Progenitor cell of endocrine pancreas (in vitro differentiated cells): ENCODE measurements around the gene RAB3IP. TPM values are rescaled to one million over a fixed set of nuclear protein-coding genes. Genes with fewer than 3 reads are reported as not detected.

Experiments used
- DNase-seq: peaks from one replicate; pipeline ENCODE4 v3.0.0; 2021; ENCODE audit warnings: low spot score; ENCODE audit not compliant: unreplicated experiment
- H3K27ac Mint-ChIP-seq: 2 replicates; pipeline ENCODE4 v1.8.0; 2021; ENCODE audit warnings: mild to moderate bottlenecking, moderate library complexity, mixed read lengths
- H3K27me3 Mint-ChIP-seq: 2 replicates; pipeline ENCODE4 v1.8.0; 2021; ENCODE audit warnings: mixed read lengths
- H3K36me3 Mint-ChIP-seq: 2 replicates; pipeline ENCODE4 v1.8.0; 2022; ENCODE audit warnings: mixed read lengths; ENCODE audit not compliant: insufficient read depth
- H3K4me1 Mint-ChIP-seq: 2 replicates; pipeline ENCODE4 v1.8.0; 2021; ENCODE audit warnings: low read depth, mixed read lengths
- H3K4me3 Mint-ChIP-seq: 2 replicates; pipeline ENCODE4 v1.8.0; 2021; ENCODE audit warnings: low read depth, mild to moderate bottlenecking, moderate library complexity, mixed read lengths
- H3K9me3 Mint-ChIP-seq: 2 replicates; pipeline ENCODE4 v1.8.0; 2021; ENCODE audit warnings: low read depth, mixed read lengths
- total RNA-seq: library from RNA; stranded (reverse); gene quantifications from 2 replicates; pipeline ENCODE4 v1.2.1, GENCODE V29; 2021
- TF ChIP-seq, protein P1 (sequence below): fragments of 200-600 bp; sonication (generic); IDR thresholded peaks from one replicate; pipeline ENCODE4 v1.5.0; 2021; ENCODE audit warnings: antibody characterized with exemption, mild to moderate bottlenecking; ENCODE audit not compliant: unreplicated experiment

Gene RAB3IP
- total RNA-seq, 1 donor from 2014 or later, result 85.6 TPM

- DNase-seq, result no peak
- peaks cover 9% of the 10 kb centered on the region for H3K27me3 Mint-ChIP-seq
- TF ChIP-seq, protein P1, sequence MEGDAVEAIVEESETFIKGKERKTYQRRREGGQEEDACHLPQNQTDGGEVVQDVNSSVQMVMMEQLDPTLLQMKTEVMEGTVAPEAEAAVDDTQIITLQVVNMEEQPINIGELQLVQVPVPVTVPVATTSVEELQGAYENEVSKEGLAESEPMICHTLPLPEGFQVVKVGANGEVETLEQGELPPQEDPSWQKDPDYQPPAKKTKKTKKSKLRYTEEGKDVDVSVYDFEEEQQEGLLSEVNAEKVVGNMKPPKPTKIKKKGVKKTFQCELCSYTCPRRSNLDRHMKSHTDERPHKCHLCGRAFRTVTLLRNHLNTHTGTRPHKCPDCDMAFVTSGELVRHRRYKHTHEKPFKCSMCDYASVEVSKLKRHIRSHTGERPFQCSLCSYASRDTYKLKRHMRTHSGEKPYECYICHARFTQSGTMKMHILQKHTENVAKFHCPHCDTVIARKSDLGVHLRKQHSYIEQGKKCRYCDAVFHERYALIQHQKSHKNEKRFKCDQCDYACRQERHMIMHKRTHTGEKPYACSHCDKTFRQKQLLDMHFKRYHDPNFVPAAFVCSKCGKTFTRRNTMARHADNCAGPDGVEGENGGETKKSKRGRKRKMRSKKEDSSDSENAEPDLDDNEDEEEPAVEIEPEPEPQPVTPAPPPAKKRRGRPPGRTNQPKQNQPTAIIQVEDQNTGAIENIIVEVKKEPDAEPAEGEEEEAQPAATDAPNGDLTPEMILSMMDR, result no peak
- H3K36me3 Mint-ChIP-seq, result no peaks in the 10 kb centered on the region
- H3K4me3 Mint-ChIP-seq, result no peak within 1 kb of the TSS
- H3K9me3 Mint-ChIP-seq, result no peaks in the 10 kb centered on the region
- H3K4me1 Mint-ChIP-seq, result peaks cover 3% of the 10 kb centered on the region
- H3K27ac Mint-ChIP-seq, result no peak within 1 kb of the TSS
These were observed 86.4 kb downstream of the RAB3IP start, which contains the start of gene MYRFL for GRCh38 chr12:69824966-69825560. MYRFL (plus strand) TSS chr12:69825227; CDS start chr12:69825518, 291 bp downstream.

- TF ChIP-seq, protein P1, result no peak
- H3K27me3 Mint-ChIP-seq, result peaks cover 16% of the 10 kb centered on the region
These were observed 90.2 kb downstream of the RAB3IP start for GRCh38 chr12:69828897-69829296.

GRCh38 chr12:69833696-69834095 lies 95.0 kb downstream of the RAB3IP start:
- peaks cover 16% of the 10 kb centered on the region for H3K27me3 Mint-ChIP-seq
- H3K4me1 Mint-ChIP-seq, result peaks cover 10% of the 10 kb centered on the region
- TF ChIP-seq, protein P1, result no peak
- H3K36me3 Mint-ChIP-seq, result no peaks in the 10 kb centered on the region
- H3K4me3 Mint-ChIP-seq, result no peak overlapping the region
- DNase-seq, result no peak
- no peaks in the 10 kb centered on the region for H3K9me3 Mint-ChIP-seq
- no peak overlapping the region for H3K27ac Mint-ChIP-seq

More at GRCh38 chr12:69828897-69829296, 90.2 kb downstream of the RAB3IP start:
- H3K27ac Mint-ChIP-seq, result no peak overlapping the region
- H3K9me3 Mint-ChIP-seq, result no peaks in the 10 kb centered on the region
- H3K4me1 Mint-ChIP-seq, result no peaks in the 10 kb centered on the region
- no peak overlapping the region for H3K4me3 Mint-ChIP-seq
- no peak for DNase-seq
- H3K36me3 Mint-ChIP-seq, result no peaks in the 10 kb centered on the region

DNA sequence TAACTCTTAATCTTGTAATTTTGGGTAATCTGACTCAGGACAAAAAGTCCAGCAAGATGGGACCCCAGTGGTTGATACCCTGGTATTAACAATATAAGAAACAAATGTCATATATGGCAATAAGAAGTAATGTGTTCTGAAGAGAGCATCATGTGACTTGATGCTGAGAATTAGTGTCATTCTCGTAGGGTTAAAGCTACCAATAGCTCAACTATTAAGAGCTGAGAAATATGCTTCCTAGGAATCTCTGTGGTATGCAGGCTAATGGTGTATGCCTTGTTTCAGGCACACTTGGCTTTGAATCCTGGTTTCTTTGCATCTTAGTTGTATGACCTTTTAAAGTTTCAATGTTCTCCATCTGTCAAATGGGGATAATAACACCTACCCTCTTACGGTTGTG lies 95.5 kb downstream of the RAB3IP start:
- Mint-ChIP-seq H3K36me3 (no peaks in the 10 kb centered on the region), H3K27ac (no peak overlapping the region), H3K27me3 (peaks cover 14% of the 10 kb centered on the region), H3K9me3 (no peaks in the 10 kb centered on the region), H3K4me3 (no peak overlapping the region), H3K4me1 (peaks cover 10% of the 10 kb centered on the region)
- DNase-seq, result no peak
- TF ChIP-seq, protein P1, result no peak

GRCh38 chr12:69834576-69834975 lies 95.9 kb downstream of the RAB3IP start:
- H3K9me3 Mint-ChIP-seq, result no peaks in the 10 kb centered on the region
- no peak overlapping the region for H3K27ac Mint-ChIP-seq
- no peak overlapping the region for H3K4me3 Mint-ChIP-seq
- no peak for DNase-seq
- no peaks in the 10 kb centered on the region for H3K36me3 Mint-ChIP-seq
- peaks cover 10% of the 10 kb centered on the region for H3K27me3 Mint-ChIP-seq
- TF ChIP-seq, protein P1, result no peak
- peaks cover 10% of the 10 kb centered on the region for H3K4me1 Mint-ChIP-seq
